HUES48 (cell line): Measurements from ENCODE around the gene DCP1A.
A peak's percentile ranks its signal among the peaks of the same experiment; 100 is the strongest.
"Not testable (repeated sequence)": the region's sequence is repeated elsewhere in the genome, so short reads cannot be mapped to it uniquely, and the experiment has no call there.

Source experiments
- H3K27ac ChIP-seq: one replicate; pipeline ENCODE4 v1.7.0; 2013; ENCODE audit warnings: low read depth, low read length, inconsistent platforms
- H3K27me3 ChIP-seq: 2 replicates; pipeline ENCODE4 v1.6.1; 2013; ENCODE audit warnings: mild to moderate bottlenecking, low read length; ENCODE audit not compliant: control insufficient read depth, insufficient read depth
- H3K36me3 ChIP-seq: 2 replicates; pipeline ENCODE4 v1.6.1; 2013; ENCODE audit warnings: low read length; ENCODE audit not compliant: control insufficient read depth, insufficient read depth
- H3K4me1 ChIP-seq: 2 replicates; pipeline ENCODE4 v1.6.1; 2013; ENCODE audit warnings: mild to moderate bottlenecking, low read length; ENCODE audit not compliant: control insufficient read depth, insufficient read depth
- H3K4me3 ChIP-seq: 2 replicates; pipeline ENCODE4 v1.5.1; 2013; ENCODE audit warnings: mild to moderate bottlenecking, low read depth, low read length
- H3K9ac ChIP-seq: 2 replicates; pipeline ENCODE4 v1.6.1; 2013; ENCODE audit warnings: mild to moderate bottlenecking, low read depth, low read length, moderate library complexity
- H3K9me3 ChIP-seq: 2 replicates; pipeline ENCODE4 v1.6.1; 2013; ENCODE audit warnings: low read length; ENCODE audit not compliant: control insufficient read depth, insufficient read depth

DCP1A gene

DNA sequence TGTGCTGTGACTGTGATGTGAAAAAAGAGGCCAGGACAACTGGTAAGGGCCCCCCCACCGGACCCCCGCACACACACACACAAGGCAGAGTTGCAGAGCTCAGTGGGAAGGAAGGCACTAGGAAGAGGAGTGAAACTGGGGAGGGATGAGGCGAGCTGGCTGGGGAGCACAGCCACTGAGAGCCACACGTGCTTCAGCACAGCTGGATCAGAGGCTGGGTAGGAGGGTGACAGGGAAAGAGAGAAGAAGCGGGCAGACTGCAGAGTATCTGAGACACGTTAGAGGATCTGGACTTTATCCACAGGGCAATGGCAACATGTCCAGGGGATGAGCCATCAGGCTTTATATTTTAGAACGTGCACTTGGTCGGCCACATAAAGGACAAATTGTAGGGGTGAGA lies 53.5 kb downstream of the DCP1A start:
- no peak overlapping the region for H3K9ac ChIP-seq
- no peaks in the 10 kb centered on the region for H3K9me3 ChIP-seq
- no peaks in the 10 kb centered on the region for H3K27me3 ChIP-seq
- peaks cover 26% of the 10 kb centered on the region for H3K36me3 ChIP-seq
- H3K4me1 ChIP-seq = no peaks in the 10 kb centered on the region
- no peak overlapping the region for H3K27ac ChIP-seq
- no peak overlapping the region for H3K4me3 ChIP-seq

DNA sequence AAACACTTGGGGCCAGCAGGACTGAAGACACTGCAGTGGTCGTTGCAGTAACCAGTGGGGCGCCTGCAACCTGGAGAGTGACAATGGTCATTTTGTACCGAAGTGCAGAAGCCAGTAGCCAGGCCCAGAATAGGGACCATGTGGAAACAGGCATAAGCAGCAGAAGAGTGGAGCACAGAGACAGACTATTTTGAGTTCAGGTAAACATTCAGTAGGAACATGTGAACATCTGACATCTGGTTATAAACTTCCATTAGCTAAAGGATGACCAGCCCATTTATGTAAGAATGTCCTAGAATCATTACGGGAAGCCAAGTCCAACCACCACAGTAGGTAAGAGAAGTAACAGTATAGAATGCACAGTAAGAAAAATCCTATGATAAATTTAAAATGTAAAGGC lies 59.1 kb downstream of the DCP1A start:
- H3K27me3 ChIP-seq = no peaks in the 10 kb centered on the region
- H3K4me3 ChIP-seq = no peak overlapping the region
- H3K9me3 ChIP-seq = no peaks in the 10 kb centered on the region
- peaks cover 53% of the 10 kb centered on the region for H3K36me3 ChIP-seq
- H3K27ac ChIP-seq = peak overlapping the region; percentile 96
- H3K4me1 ChIP-seq = peaks cover 32% of the 10 kb centered on the region
- 0 out of 2 replicates have a peak overlapping the region, but pooled peaks have one; percentile 9 for H3K9ac ChIP-seq

DNA sequence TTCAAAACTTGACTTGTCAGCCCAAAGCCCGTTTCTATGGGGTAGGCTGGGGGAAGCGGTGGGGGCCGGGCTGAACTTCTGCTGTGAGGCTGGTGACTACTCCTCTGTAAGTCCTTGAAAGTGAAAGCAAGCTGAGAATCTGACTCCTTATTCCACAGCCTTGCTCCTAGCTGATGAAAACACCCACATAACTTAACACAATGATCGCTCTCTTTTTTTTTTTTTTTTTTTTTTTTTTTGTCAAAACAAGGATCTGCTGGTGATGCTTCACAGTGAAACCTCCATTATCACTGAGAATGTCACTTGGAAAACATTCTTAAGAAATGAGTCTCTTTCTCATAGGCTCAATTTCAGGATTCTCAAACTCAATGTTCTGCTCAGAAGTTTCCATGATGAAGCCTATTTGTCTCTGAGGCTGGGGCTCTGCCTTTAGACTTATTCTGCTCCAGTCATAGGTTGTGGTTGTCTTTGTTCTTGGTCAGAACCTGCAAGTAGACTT lies 60.2 kb downstream of the DCP1A start:
- Histone ChIP-seq H3K9ac (no peak overlapping the region), H3K4me3 (peak overlapping the region; percentile 40; the same call in 1 of the 2 replicates), H3K4me1 (peaks cover 32% of the 10 kb centered on the region), H3K27ac (peak overlapping the region; percentile 96), H3K36me3 (peaks cover 47% of the 10 kb centered on the region), H3K9me3 (no peaks in the 10 kb centered on the region), H3K27me3 (no peaks in the 10 kb centered on the region)

DNA sequence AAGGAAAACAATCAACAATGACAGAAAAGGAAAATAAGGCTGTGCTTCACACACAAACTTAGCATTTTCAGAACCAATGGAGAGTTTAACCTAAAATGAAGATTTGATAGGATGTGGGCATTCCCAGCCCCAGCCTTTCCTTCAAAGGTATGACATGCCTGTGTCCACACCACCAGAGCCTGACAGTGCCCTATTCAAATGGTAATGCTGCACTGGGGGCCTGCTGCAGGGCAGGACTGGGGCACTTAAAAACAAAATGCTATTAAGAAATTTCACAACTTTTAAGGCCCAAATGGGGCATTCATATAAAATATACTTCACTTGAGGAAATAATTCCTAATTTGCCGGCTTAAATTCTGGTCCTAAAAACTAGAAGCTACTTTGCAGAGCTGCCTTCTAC lies 60.6 kb downstream of the DCP1A start:
- peak overlapping the region; percentile 40 for H3K4me3 ChIP-seq

DNA sequence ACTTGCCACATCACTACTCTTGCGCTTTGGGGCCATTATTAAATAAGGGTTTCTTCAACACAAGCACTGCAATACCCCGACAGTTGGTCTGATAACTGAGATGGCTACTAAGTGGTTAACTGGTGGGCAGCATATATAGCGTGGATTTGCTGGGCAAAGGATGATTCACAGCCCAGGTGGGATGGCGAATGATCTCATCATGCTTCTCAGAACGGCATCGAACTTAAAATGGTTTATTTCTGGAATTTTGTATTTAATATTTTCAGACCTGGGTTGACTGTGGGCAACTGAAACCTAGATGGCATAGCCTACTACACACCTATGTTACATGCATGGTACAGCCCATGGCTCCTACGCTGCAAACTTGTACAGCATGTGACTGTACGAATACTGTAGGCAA lies 64.8 kb downstream of the DCP1A start:
- Histone ChIP-seq H3K27me3 (no peaks in the 10 kb centered on the region), H3K9ac (no peak overlapping the region), H3K4me3 (no peak overlapping the region), H3K9me3 (no peaks in the 10 kb centered on the region), H3K4me1 (peaks cover 27% of the 10 kb centered on the region), H3K27ac (no peak overlapping the region), H3K36me3 (peaks cover 26% of the 10 kb centered on the region)

More for the DNA sequence above, 60.6 kb downstream of the DCP1A start:
- Histone ChIP-seq H3K9me3 (no peaks in the 10 kb centered on the region), H3K4me1 (peaks cover 32% of the 10 kb centered on the region), H3K9ac (no peak overlapping the region), H3K36me3 (peaks cover 43% of the 10 kb centered on the region), H3K27ac (peak overlapping the region; percentile 96), H3K27me3 (no peaks in the 10 kb centered on the region)

DNA sequence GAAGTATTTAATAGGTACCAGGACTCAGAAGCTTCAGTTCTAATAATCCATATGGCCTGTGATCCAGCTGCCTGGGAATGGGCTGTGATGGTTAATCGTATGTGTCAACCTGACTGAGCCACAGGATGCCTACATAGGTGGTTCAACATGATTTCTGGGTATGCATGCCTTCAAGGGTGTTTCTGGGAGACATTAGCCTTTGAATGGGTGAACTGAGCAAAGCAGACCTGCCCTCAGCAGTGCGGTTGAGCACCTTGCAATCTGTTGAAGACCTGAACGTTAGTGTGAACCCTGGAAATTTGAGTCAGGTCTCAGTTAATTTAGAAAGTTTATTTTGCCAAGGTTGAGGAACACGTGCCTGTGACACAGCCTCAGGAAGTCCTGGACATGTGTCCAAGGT lies 68.7 kb downstream of the DCP1A start:
- Histone ChIP-seq H3K36me3 (no peaks in the 10 kb centered on the region), H3K27ac (no peak overlapping the region), H3K4me3 (no peak overlapping the region), H3K9ac (no peak overlapping the region), H3K9me3 (no peaks in the 10 kb centered on the region), H3K4me1 (peaks cover 13% of the 10 kb centered on the region), H3K27me3 (no peaks in the 10 kb centered on the region)

DNA sequence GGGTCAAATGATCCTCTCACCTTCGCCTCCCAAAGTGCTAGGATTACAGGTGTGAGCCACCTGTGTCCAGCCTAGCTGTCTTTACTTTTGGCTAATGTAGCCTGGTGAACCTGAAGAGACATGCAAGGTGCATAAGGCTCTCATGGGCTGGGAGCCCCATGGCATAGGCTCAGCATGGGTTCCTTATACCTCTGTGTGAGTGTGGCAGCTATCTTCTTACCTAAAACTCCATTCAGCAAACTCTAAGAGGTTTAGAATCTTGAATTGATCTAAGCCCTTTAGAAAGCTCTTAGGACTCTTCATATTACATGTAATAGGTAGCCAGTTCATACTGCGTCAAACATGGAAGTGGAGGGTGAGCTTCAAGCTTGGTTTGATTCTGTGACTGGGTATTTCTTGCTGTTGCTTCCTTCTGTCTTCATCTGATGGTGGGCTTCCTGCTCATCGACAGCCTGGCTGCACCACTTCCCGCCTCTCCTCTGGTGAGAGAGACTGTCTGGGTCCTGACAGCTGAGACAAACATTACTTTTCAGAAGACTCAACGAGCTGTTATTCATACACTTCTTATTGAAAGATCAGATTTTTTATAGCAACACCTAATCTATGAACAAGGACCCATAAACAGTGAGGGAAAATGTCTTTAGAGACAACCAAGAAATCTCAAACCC lies 72.3 kb downstream of the DCP1A start:
- no peaks in the 10 kb centered on the region for H3K9me3 ChIP-seq
- H3K27me3 ChIP-seq = no peaks in the 10 kb centered on the region
- no peak overlapping the region for H3K9ac ChIP-seq
- H3K27ac ChIP-seq = no peak overlapping the region
- no peaks in the 10 kb centered on the region for H3K36me3 ChIP-seq
- H3K4me1 ChIP-seq = peaks cover 19% of the 10 kb centered on the region
- H3K4me3 ChIP-seq = no peak overlapping the region

DNA sequence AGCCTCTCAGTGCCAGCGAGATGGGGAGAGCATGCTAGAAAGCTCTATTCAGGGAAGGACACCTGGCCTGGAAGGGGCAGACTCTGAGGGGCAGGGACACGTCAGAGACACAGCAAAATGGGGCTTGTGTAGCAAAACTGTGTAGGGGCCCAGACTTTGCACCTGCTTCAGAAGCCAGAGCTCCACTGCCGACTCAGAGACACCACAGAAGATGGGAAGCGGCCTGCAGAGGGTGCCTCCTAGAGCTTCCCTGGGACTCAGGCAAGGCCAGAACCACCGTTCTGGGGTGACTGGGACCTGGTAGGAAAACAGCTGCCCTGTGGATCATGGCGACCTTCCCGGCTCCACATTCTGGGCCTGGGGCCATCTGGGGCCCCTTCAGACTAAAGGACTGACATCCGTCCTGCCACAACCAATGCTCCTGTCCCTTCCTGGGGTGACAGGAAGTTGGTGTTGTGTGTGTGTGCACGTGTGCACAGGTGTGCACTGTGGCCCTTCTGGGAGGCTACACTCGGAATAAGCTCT lies 74.1 kb downstream of the DCP1A start:
- Histone ChIP-seq H3K4me1 (peaks cover 19% of the 10 kb centered on the region), H3K9me3 (no peaks in the 10 kb centered on the region), H3K27me3 (no peaks in the 10 kb centered on the region), H3K36me3 (no peaks in the 10 kb centered on the region), H3K4me3 (no peak overlapping the region), H3K9ac (no peak overlapping the region), H3K27ac (no peak overlapping the region)

DNA sequence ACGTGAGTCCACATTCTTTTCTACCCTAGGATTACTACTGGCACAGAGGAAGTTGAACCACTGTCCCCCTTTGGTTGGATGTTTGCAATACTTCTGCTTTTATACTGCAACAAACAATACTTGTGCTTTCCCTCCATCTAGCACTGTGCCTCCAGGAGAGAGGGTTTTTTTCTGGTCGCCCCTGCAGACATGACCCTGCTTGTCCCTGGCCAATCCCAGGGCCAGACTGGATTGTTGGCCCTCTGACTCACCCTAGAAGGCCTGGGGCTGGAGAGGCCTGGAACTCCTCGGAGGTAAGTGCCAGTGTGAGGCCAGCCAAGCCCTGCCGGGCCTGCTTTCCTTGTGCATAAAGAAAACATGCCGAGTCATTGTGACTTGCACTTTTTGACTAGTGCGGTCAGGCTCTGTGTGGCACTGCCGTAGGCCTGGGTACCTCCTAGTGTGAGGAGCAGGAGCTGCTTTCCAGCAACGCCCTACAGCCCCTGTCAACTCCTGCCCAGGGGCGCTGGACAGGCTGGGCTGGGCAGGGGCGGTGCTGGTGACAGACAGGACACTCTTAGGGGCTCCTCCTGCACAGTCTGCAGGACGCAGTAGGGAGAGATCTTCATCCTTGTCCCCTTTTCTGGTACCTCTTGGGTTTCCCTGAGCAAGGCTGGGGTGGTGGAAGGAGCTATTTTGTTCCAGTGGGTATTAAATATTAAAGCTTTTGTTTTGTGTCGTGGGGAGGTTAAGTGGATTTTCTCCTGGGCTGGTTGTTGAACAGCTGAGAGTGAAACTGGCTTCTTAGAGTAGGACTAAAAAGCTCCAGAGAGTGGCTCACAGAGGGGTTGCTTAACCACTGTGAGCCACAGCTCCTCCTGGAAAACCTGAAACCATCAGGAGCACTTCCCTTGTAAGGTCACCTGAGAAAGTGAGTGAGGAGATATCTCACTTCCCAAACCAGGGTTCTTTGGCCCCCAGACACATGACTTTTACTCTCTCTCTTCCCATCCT lies 77.2 kb downstream of the DCP1A start:
- Histone ChIP-seq H3K36me3 (no peaks in the 10 kb centered on the region), H3K9me3 (no peaks in the 10 kb centered on the region), H3K4me1 (peaks cover 15% of the 10 kb centered on the region), H3K27ac (peak overlapping the region; percentile 94), H3K9ac (peak overlapping the region; percentile 56), H3K27me3 (no peaks in the 10 kb centered on the region), H3K4me3 (no peak overlapping the region)

DNA sequence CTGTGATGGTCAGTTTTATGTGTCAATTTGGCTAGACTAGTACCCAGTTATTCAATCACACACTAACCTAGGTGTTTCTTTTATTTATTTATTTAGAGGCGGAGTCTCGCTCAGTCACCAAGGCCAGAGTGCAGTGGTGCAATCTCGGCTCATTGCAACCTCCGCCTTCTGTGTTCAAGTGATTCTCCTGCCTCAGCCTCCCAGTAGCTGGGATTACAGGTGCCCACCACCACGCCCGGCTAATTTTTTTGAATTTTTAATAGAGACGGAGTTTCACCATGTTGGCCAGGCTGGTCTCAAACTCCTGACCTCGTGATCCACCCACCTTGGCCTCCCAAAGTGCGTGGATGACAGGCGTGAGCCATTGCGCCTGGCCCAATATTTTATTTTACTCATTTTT lies 78.2 kb downstream of the DCP1A start:
- H3K36me3 ChIP-seq, H3K4me3 ChIP-seq, H3K9me3 ChIP-seq, H3K27me3 ChIP-seq: not testable (repeated sequence)
- Histone ChIP-seq H3K9ac (peak overlapping the region; percentile 56; the same call in 1 of the 2 replicates), H3K27ac (peak overlapping the region; percentile 94), H3K4me1 (peaks cover 16% of the 10 kb centered on the region)
